NOMO-1 treated with dmso at 0.1 percent for 144 hours (cell line): ENCODE data around the gene SRXN1.
"Not testable (repeated sequence)": the region's sequence is repeated elsewhere in the genome, so short reads cannot be mapped to it uniquely, and the experiment has no call there.

Source experiments
- DNase-seq: peaks from one replicate; lab custom pipeline; 2025; ENCODE audit not compliant: unreplicated experiment; lab: John Stamatoyannopoulos, UW

Gene SRXN1

GRCh38 chr20:655726-656624, 3.0 kb upstream of the SRXN1 start:
- no peak for DNase-seq

DNA sequence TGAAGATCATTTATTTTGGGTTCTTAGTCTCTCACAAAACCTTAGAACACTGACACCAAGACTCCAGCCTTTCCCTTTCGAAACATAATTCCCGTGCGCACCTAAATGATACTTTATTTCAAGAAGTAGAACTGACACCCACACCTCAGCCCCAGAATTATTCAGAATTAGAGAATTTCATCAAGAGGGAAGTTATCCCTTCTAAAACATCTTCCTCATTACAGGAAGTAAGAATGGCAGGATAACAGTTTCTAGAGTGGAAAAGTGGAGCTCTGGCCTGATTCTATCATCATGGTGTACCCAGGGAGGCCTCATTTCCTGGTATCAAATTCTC, 1.4 kb upstream of the SRXN1 start:
- DNase-seq, result no peak

DNA sequence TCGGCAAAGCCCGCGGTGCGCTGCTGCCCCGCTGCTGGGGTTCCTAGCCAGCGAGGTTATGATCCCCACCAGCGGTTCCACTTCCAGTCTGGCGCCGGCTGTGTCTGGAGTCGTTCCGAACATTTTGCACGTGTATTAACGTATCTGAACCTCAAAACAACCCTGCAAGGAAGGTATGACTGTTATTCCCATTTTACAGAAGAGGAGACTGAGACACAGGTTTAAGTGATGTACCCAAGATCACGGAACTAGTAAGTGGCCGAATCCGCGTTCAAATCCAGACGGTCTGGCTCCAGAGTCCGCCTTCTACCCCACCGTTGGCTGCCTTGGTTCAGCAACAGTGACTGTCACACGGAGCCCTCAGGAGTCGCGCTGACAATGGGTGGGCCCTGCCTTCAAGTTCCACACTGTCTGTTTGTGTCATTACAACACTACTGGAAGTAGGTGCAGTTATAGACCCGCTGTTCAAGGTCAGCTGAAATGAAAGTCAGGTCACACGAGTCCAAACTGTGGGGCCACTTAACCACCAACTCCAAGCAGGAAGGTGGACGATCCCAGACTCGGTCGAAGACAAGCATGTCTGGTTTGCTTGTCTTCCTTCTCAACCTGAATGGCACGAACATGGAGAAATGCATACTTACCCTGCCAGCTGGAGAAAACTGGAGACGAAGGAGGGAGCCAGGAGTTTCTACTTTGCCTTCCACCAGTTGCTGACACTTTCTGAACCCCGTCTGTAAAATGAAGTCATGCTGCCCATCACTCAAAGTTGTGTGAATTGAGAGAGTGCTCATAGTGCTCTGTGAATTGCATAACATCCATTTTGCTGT, 803 bp upstream of the SRXN1 start:
- no peak for DNase-seq

GRCh38 chr20:652615-653109, 338 bp downstream of the SRXN1 start:
- no peak for DNase-seq

- no peak for DNase-seq
These were observed 1.0 kb downstream of the SRXN1 start for GRCh38 chr20:651713-652614.

DNA sequence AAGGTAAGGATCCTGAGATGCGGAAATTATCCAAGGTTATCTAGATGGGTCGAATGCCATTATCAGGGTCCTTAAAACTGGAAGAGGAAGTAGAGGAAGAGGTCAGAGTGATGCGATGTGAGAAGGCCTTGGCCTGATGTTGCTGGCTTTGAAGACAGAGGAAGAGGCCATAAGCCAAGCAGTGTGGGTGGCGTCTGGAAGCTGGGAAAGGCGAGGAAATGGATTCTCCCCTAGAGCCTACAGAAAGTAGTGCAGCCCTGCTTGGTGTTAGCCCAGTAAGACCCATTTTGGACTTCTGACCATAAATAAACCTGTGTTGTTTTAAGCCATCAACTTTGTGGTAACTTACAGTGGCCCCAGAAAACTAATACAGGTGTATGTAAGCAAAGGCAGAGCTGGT, 2.0 kb downstream of the SRXN1 start:
- no peak for DNase-seq

DNA sequence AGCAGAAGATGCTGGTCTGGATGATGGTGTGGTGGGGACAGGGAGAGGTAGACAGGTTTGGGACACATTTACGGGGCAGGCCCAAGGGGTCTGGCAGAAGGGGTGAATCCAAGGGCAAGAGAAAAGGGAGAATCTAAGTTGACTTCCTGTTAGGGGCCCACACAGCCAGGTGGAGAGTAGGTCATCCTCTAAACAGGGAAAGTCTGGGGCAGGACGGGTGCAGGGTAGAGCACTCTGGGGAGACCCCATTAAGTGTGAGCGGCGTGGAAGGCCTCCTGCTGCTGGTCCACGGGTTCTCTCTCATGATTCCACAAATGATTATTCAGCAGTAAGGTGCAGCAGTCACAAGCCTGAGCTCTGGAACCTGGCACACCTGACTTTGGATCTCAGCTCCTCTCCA, 2.7 kb downstream of the SRXN1 start:
- DNase-seq, result no peak

GRCh38 chr20:647479-648019, 5.5 kb downstream of the SRXN1 start:
- no peak for DNase-seq

DNA sequence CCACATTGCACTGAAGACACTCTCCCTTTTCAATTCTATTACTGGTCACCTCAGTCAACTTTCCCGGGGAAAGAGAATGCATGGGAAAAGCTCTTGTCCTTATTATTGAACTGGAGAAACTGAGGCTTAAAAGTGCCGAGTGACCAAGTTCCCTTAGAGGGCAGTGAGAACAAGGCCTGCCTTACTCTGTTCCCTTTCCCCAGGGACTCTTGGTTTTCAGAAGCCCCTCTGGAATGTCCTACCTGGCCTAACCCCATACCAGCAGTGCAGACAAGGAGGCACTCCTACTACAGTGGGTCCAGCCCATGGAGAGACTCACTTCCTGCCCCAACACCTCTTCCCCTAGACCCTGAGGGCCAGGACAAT, 6.1 kb downstream of the SRXN1 start:
- no peak for DNase-seq

GRCh38 chr20:646107-646867, 6.7 kb downstream of the SRXN1 start:
- no peak for DNase-seq

GRCh38 chr20:645318-646106, 7.5 kb downstream of the SRXN1 start:
- DNase-seq, result peak; percentile 22

GRCh38 chr20:644692-645317, 8.2 kb downstream of the SRXN1 start:
- DNase-seq, result no peak

- no peak for DNase-seq
These were observed 10.4 kb downstream of the SRXN1 start for GRCh38 chr20:642398-643174.

GRCh38 chr20:642013-642397, 11.0 kb downstream of the SRXN1 start:
- DNase-seq, result not testable (repeated sequence)

GRCh38 chr20:641516-641875, 11.5 kb downstream of the SRXN1 start:
- no peak for DNase-seq

DNA sequence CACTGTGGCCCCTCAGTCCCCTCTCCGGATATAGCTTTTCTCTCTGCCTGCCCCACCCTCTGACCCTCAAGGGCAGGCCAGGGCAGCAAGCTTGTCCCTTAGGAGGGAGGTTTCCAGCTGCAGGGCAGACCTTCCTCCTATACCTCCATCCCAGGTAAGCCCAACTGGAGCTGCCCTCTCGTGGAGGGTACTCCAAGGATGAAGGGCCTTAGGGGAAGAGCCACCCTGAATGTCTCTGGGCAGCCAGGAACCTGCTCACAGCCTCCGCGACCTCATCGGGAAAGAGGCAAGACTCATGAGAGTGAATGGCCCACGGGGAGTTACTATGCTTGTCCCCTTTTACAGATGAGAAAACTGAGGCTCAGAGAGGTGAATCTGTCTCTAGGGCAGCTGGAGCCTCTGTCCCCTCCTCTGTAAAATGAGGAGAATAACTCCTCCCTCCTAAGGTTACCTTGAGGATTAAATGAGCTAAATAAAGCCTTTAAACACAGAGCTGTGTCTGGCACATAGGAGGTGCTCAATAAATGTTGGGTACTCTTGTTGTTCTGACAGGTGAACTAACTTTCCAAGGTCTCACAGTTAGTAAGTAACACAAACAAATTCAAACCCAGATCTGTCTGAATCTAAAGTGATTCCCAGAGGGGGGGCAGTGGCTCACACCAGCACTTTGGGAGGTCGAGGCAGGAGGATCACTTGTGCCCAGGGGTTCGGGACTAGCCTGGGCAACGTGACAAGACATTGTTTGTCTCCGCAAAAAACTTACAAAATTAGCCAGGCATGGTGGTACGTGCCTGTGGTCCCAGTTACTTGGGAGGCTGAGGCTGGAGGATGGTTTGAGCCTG, 12.1 kb downstream of the SRXN1 start:
- DNase-seq, result no peak

- no peak for DNase-seq
These were observed 14.4 kb downstream of the SRXN1 start for GRCh38 chr20:638579-638978.
